ENCODE measurements around the gene ITGAV. TPM values are rescaled to one million over a fixed set of nuclear protein-coding genes. Genes with fewer than 3 reads are reported as not detected.

Gene ITGAV
- total RNA-seq, 1 donor from 2014 or later, result 8.1 TPM

- Mint-ChIP-seq H3K4me1 (no peaks in the 10 kb centered on the region), H3K27ac (no peak overlapping the region), H3K9me3 (no peaks in the 10 kb centered on the region), H3K36me3 (ENCODE audit: low read depth) (no peaks in the 10 kb centered on the region), H3K4me3 (no peak overlapping the region), H3K27me3 (no peaks in the 10 kb centered on the region)
- intact Hi-C loops (cut with micrococcal nuclease), result no loop called here
- no peak for DNase-seq
These were observed 21.7 kb downstream of the ITGAV start for GRCh38 chr2:186611526-186611925.

- Mint-ChIP-seq H3K36me3 (ENCODE audit: low read depth) (no peaks in the 10 kb centered on the region), H3K9me3 (no peaks in the 10 kb centered on the region), H3K4me1 (no peaks in the 10 kb centered on the region), H3K4me3 (no peak overlapping the region), H3K27me3 (no peaks in the 10 kb centered on the region), H3K27ac (no peak overlapping the region)
- DNase-seq, result no peak
- intact Hi-C loops (cut with micrococcal nuclease), result no loop called here
These were observed 22.2 kb downstream of the ITGAV start for GRCh38 chr2:186612026-186612425.

- no peaks in the 10 kb centered on the region for H3K9me3 Mint-ChIP-seq
- H3K27me3 Mint-ChIP-seq, result no peaks in the 10 kb centered on the region
- H3K4me3 Mint-ChIP-seq, result no peak overlapping the region
- no peak for DNase-seq
- intact Hi-C loops (cut with micrococcal nuclease), result no loop called here
- no peak overlapping the region for H3K27ac Mint-ChIP-seq
- no peaks in the 10 kb centered on the region for H3K36me3 Mint-ChIP-seq (ENCODE audit: low read depth)
- no peaks in the 10 kb centered on the region for H3K4me1 Mint-ChIP-seq
These were observed 22.9 kb downstream of the ITGAV start for GRCh38 chr2:186612555-186613440.

GRCh38 chr2:186614373-186614772, 24.5 kb downstream of the ITGAV start:
- Mint-ChIP-seq H3K4me1 (no peaks in the 10 kb centered on the region), H3K36me3 (ENCODE audit: low read depth) (no peaks in the 10 kb centered on the region), H3K27ac (no peak overlapping the region), H3K27me3 (no peaks in the 10 kb centered on the region), H3K4me3 (no peak overlapping the region), H3K9me3 (no peaks in the 10 kb centered on the region)
- DNase-seq, result no peak
- intact Hi-C loops (cut with micrococcal nuclease), result no loop called here

GRCh38 chr2:186617148-186617547, 27.3 kb downstream of the ITGAV start:
- no peak for DNase-seq
- H3K36me3 Mint-ChIP-seq (ENCODE audit: low read depth), result no peaks in the 10 kb centered on the region
- H3K4me3 Mint-ChIP-seq, result no peak overlapping the region
- intact Hi-C loops (cut with micrococcal nuclease), result no loop called here
- no peaks in the 10 kb centered on the region for H3K4me1 Mint-ChIP-seq
- H3K27me3 Mint-ChIP-seq, result no peaks in the 10 kb centered on the region
- H3K27ac Mint-ChIP-seq, result no peak overlapping the region
- no peaks in the 10 kb centered on the region for H3K9me3 Mint-ChIP-seq

GRCh38 chr2:186617771-186618170, 27.9 kb downstream of the ITGAV start:
- Mint-ChIP-seq H3K27me3 (no peaks in the 10 kb centered on the region), H3K27ac (no peak overlapping the region), H3K9me3 (no peaks in the 10 kb centered on the region), H3K4me3 (no peak overlapping the region), H3K36me3 (ENCODE audit: low read depth) (no peaks in the 10 kb centered on the region), H3K4me1 (no peaks in the 10 kb centered on the region)
- DNase-seq, result no peak
- intact Hi-C loops (cut with micrococcal nuclease), result no loop called here

GRCh38 chr2:186618696-186619095, 28.8 kb downstream of the ITGAV start:
- Mint-ChIP-seq H3K4me1 (no peaks in the 10 kb centered on the region), H3K4me3 (no peak overlapping the region), H3K36me3 (ENCODE audit: low read depth) (peaks cover 2% of the 10 kb centered on the region), H3K9me3 (no peaks in the 10 kb centered on the region), H3K27me3 (no peaks in the 10 kb centered on the region), H3K27ac (no peak overlapping the region)
- no peak for DNase-seq
- intact Hi-C loops (cut with micrococcal nuclease), result no loop called here

- Mint-ChIP-seq H3K9me3 (no peaks in the 10 kb centered on the region), H3K4me1 (no peaks in the 10 kb centered on the region), H3K27ac (no peak overlapping the region), H3K27me3 (no peaks in the 10 kb centered on the region), H3K4me3 (no peak overlapping the region), H3K36me3 (ENCODE audit: low read depth) (peaks cover 6% of the 10 kb centered on the region)
- intact Hi-C loops (cut with micrococcal nuclease), result no loop called here
- DNase-seq, result no peak
These were observed 33.2 kb downstream of the ITGAV start for GRCh38 chr2:186623084-186623483.

- Mint-ChIP-seq H3K4me3 (no peak overlapping the region), H3K36me3 (ENCODE audit: low read depth) (peaks cover 6% of the 10 kb centered on the region), H3K9me3 (no peaks in the 10 kb centered on the region), H3K27ac (no peak overlapping the region), H3K27me3 (no peaks in the 10 kb centered on the region), H3K4me1 (no peaks in the 10 kb centered on the region)
- intact Hi-C loops (cut with micrococcal nuclease), result no loop called here
- no peak for DNase-seq
These were observed 34.4 kb downstream of the ITGAV start for GRCh38 chr2:186624276-186624675.

- DNase-seq, result no peak
- Mint-ChIP-seq H3K36me3 (ENCODE audit: low read depth) (peaks cover 5% of the 10 kb centered on the region), H3K27ac (no peak overlapping the region), H3K27me3 (no peaks in the 10 kb centered on the region), H3K9me3 (no peaks in the 10 kb centered on the region), H3K4me3 (no peak overlapping the region), H3K4me1 (no peaks in the 10 kb centered on the region)
- intact Hi-C loops (cut with micrococcal nuclease), result no loop called here
These were observed 39.6 kb downstream of the ITGAV start for GRCh38 chr2:186629250-186629996.

- DNase-seq, result no peak
- no peaks in the 10 kb centered on the region for H3K4me1 Mint-ChIP-seq
- H3K4me3 Mint-ChIP-seq, result no peak overlapping the region
- H3K9me3 Mint-ChIP-seq, result no peaks in the 10 kb centered on the region
- no peaks in the 10 kb centered on the region for H3K27me3 Mint-ChIP-seq
- no peak overlapping the region for H3K27ac Mint-ChIP-seq
- no peaks in the 10 kb centered on the region for H3K36me3 Mint-ChIP-seq (ENCODE audit: low read depth)
- intact Hi-C loops (cut with micrococcal nuclease), result no loop called here
These were observed 42.6 kb downstream of the ITGAV start for GRCh38 chr2:186632417-186632816.

- intact Hi-C loops (cut with micrococcal nuclease), result no loop called here
- Mint-ChIP-seq H3K27ac (no peak overlapping the region), H3K27me3 (no peaks in the 10 kb centered on the region), H3K4me3 (no peak overlapping the region), H3K9me3 (no peaks in the 10 kb centered on the region), H3K4me1 (peaks cover 11% of the 10 kb centered on the region), H3K36me3 (ENCODE audit: low read depth) (peaks cover 2% of the 10 kb centered on the region)
- DNase-seq, result no peak
These were observed 44.8 kb downstream of the ITGAV start for GRCh38 chr2:186634701-186635100.

GRCh38 chr2:186636800-186637496, 47.1 kb downstream of the ITGAV start:
- Mint-ChIP-seq H3K9me3 (no peaks in the 10 kb centered on the region), H3K36me3 (ENCODE audit: low read depth) (peaks cover 6% of the 10 kb centered on the region), H3K4me3 (no peak overlapping the region), H3K4me1 (peaks cover 24% of the 10 kb centered on the region), H3K27ac (no peak overlapping the region), H3K27me3 (no peaks in the 10 kb centered on the region)
- no peak for DNase-seq
- intact Hi-C loops (cut with micrococcal nuclease), result no loop called here

GRCh38 chr2:186637497-186637800, 47.6 kb downstream of the ITGAV start:
- no peak overlapping the region for H3K27ac Mint-ChIP-seq
- H3K36me3 Mint-ChIP-seq (ENCODE audit: low read depth), result peaks cover 6% of the 10 kb centered on the region
- peaks cover 24% of the 10 kb centered on the region for H3K4me1 Mint-ChIP-seq
- no peak for DNase-seq
- no peak overlapping the region for H3K4me3 Mint-ChIP-seq
- no peaks in the 10 kb centered on the region for H3K9me3 Mint-ChIP-seq
- no peaks in the 10 kb centered on the region for H3K27me3 Mint-ChIP-seq
- intact Hi-C loops (cut with micrococcal nuclease), result no loop called here
